ENCODE measurements around the gene ELMO3. TPM values are rescaled to one million over a fixed set of nuclear protein-coding genes. Genes with fewer than 3 reads are reported as not detected.

The ELMO3 gene
- total RNA-seq, 2 experiments from 2014 or later: 6.2 to 9.8 TPM

- peak overlapping the region; percentile 48 for H3K27ac Mint-ChIP-seq
- CTCF ChIA-PET: interaction anchor here (1.1 to 1.9 kb wide), 2 partner anchors 14 to 71 kb away, joined by 3 to 5 read pairs; partner anchors contain the start of genes NOL3 and TMEM208
- H3K27me3 Mint-ChIP-seq: no peaks in the 10 kb centered on the region
- ATAC-seq: no peak
- H3K4me1 Mint-ChIP-seq: peaks cover 40% of the 10 kb centered on the region
- DNase-seq: no peak
- no peak overlapping the region for H3K4me3 Mint-ChIP-seq
- H3K36me3 Mint-ChIP-seq: peaks cover 17% of the 10 kb centered on the region
- H3K9me3 Mint-ChIP-seq (ENCODE audit: low read depth): no peaks in the 10 kb centered on the region
These were observed 42.3 kb downstream of the ELMO3 start for GRCh38 chr16:67241008-67241900.

GRCh38 chr16:67242138-67242730, 43.3 kb downstream of the ELMO3 start:
- Mint-ChIP-seq H3K36me3 (peaks cover 11% of the 10 kb centered on the region), H3K27me3 (no peaks in the 10 kb centered on the region), H3K4me3 (no peak overlapping the region), H3K27ac (peak overlapping the region; percentile 66), H3K9me3 (ENCODE audit: low read depth) (no peaks in the 10 kb centered on the region), H3K4me1 (peaks cover 39% of the 10 kb centered on the region)
- no peak for ATAC-seq
- DNase-seq: no peak
- CTCF ChIA-PET: interaction anchor here (0.5 to 1.9 kb wide), 5 partner anchors 11 to 72 kb away, joined by 3 to 5 read pairs (median 3); partner anchors contain the start of genes NOL3 and TMEM208

GRCh38 chr16:67243481-67243880, 44.5 kb downstream of the ELMO3 start:
- CTCF ChIA-PET: interaction anchor here (1.1 to 5.5 kb wide), 8 partner anchors 16 to 156 kb away, joined by 3 to 41 read pairs (median 6); partner anchors contain the start of genes E2F4, KCTD19, LRRC36 and PLEKHG4
- H3K4me1 Mint-ChIP-seq: peaks cover 44% of the 10 kb centered on the region
- H3K9me3 Mint-ChIP-seq (ENCODE audit: low read depth): no peaks in the 10 kb centered on the region
- H3K36me3 Mint-ChIP-seq: no peaks in the 10 kb centered on the region
- no peak overlapping the region for H3K4me3 Mint-ChIP-seq
- no peak for ATAC-seq
- peak overlapping the region; percentile 93 for H3K27ac Mint-ChIP-seq
- no peak for DNase-seq
- H3K27me3 Mint-ChIP-seq: no peaks in the 10 kb centered on the region

- Mint-ChIP-seq H3K4me1 (peaks cover 49% of the 10 kb centered on the region), H3K36me3 (no peaks in the 10 kb centered on the region), H3K9me3 (ENCODE audit: low read depth) (no peaks in the 10 kb centered on the region), H3K27me3 (peaks cover 4% of the 10 kb centered on the region), H3K4me3 (peak overlapping the region; percentile 87), H3K27ac (peak overlapping the region; percentile 93)
- peak; percentile 94 for DNase-seq
- CTCF ChIA-PET: interaction anchor here (0.7 to 5.5 kb wide), 18 partner anchors 12 to 286 kb away, joined by 3 to 41 read pairs (median 4); partner anchors contain the start of genes E2F4, ELMO3, KCTD19 and LRRC36
- ATAC-seq: peak; percentile 69
These were observed 45.7 kb downstream of the ELMO3 start for GRCh38 chr16:67244387-67245185.

- Mint-ChIP-seq H3K4me3 (peak overlapping the region; percentile 87), H3K27ac (peak overlapping the region; percentile 93), H3K36me3 (no peaks in the 10 kb centered on the region), H3K4me1 (peaks cover 55% of the 10 kb centered on the region), H3K9me3 (ENCODE audit: low read depth) (no peaks in the 10 kb centered on the region), H3K27me3 (peaks cover 10% of the 10 kb centered on the region)
- CTCF ChIA-PET: interaction anchor here (1.0 to 5.5 kb wide), 10 partner anchors 18 to 276 kb away, joined by 3 to 41 read pairs (median 5); partner anchors contain the start of genes E2F4, ELMO3, PLEKHG4 and TMEM208
- ATAC-seq: no peak
- no peak for DNase-seq
These were observed 46.3 kb downstream of the ELMO3 start for GRCh38 chr16:67245186-67245585.

GRCh38 chr16:67245674-67246080, 46.7 kb downstream of the ELMO3 start:
- Mint-ChIP-seq H3K9me3 (ENCODE audit: low read depth) (no peaks in the 10 kb centered on the region), H3K4me1 (peaks cover 55% of the 10 kb centered on the region), H3K4me3 (peak overlapping the region; percentile 87), H3K27me3 (peaks cover 12% of the 10 kb centered on the region), H3K27ac (peak overlapping the region; percentile 93), H3K36me3 (no peaks in the 10 kb centered on the region)
- CTCF ChIA-PET: interaction anchor here (0.8 to 5.5 kb wide), 13 partner anchors 13 to 228 kb away, joined by 3 to 41 read pairs (median 4); partner anchors contain the start of genes E2F4, ELMO3, MATCAP1 and TMEM208
- ATAC-seq: no peak
- DNase-seq: no peak

- Mint-ChIP-seq H3K27ac (peak overlapping the region; percentile 93), H3K27me3 (peaks cover 12% of the 10 kb centered on the region), H3K4me3 (peak overlapping the region; percentile 87), H3K4me1 (peaks cover 54% of the 10 kb centered on the region), H3K9me3 (ENCODE audit: low read depth) (no peaks in the 10 kb centered on the region), H3K36me3 (no peaks in the 10 kb centered on the region)
- peak; percentile 81 for DNase-seq
- ATAC-seq: peak; percentile 11
- CTCF ChIA-PET: interaction anchor here (0.8 to 5.8 kb wide), 14 partner anchors 14 to 228 kb away, joined by 3 to 41 read pairs (median 4); partner anchors contain the start of genes E2F4, ELMO3, MATCAP1 and TMEM208
These were observed 47.3 kb downstream of the ELMO3 start for GRCh38 chr16:67246081-67246755.

- peak; percentile 1 for ATAC-seq
- Mint-ChIP-seq H3K36me3 (no peaks in the 10 kb centered on the region), H3K9me3 (ENCODE audit: low read depth) (no peaks in the 10 kb centered on the region), H3K4me3 (peak overlapping the region; percentile 87), H3K27me3 (peaks cover 12% of the 10 kb centered on the region), H3K27ac (peak overlapping the region; percentile 93), H3K4me1 (peaks cover 49% of the 10 kb centered on the region)
- CTCF ChIA-PET: interaction anchor here (0.6 to 5.8 kb wide), 16 partner anchors 14 to 506 kb away, joined by 3 to 41 read pairs (median 4); partner anchors contain the start of genes E2F4, ELMO3, MATCAP1 and TMEM208
- peak; percentile 72 for DNase-seq
These were observed 47.8 kb downstream of the ELMO3 start for GRCh38 chr16:67246756-67247191.

- peak within 1 kb of the TSS; percentile 87 for H3K4me3 Mint-ChIP-seq
- H3K27me3 Mint-ChIP-seq: peaks cover 12% of the 10 kb centered on the region
- peaks cover 45% of the 10 kb centered on the region for H3K4me1 Mint-ChIP-seq
- DNase-seq (peak; percentile 99), ATAC-seq (peak; percentile 74)
- H3K9me3 Mint-ChIP-seq (ENCODE audit: low read depth): no peaks in the 10 kb centered on the region
- H3K36me3 Mint-ChIP-seq: no peaks in the 10 kb centered on the region
- CTCF ChIA-PET: interaction anchor here (0.6 to 5.8 kb wide), 19 partner anchors 13 to 505 kb away, joined by 3 to 41 read pairs (median 5); partner anchors contain the start of genes E2F4, ELMO3, FBXL8 and TMEM208
- peak within 1 kb of the TSS; percentile 93 for H3K27ac Mint-ChIP-seq
These were observed 48.5 kb downstream of the ELMO3 start, which contains the start of gene FHOD1 for GRCh38 chr16:67247192-67248072. Gene FHOD1, minus strand, starts transcription at chr16:67247481. Its CDS starts 71 bp downstream, at chr16:67247410.

- peak overlapping the region; percentile 93 for H3K27ac Mint-ChIP-seq
- peak overlapping the region; percentile 87 for H3K4me3 Mint-ChIP-seq
- H3K36me3 Mint-ChIP-seq: no peaks in the 10 kb centered on the region
- CTCF ChIA-PET: interaction anchor here (0.7 to 5.8 kb wide), 16 partner anchors 13 to 230 kb away, joined by 3 to 41 read pairs (median 4); partner anchors contain the start of genes E2F4, ELMO3, FBXL8 and TMEM208
- DNase-seq (no peak), ATAC-seq (no peak)
- H3K9me3 Mint-ChIP-seq (ENCODE audit: low read depth): no peaks in the 10 kb centered on the region
- peaks cover 43% of the 10 kb centered on the region for H3K4me1 Mint-ChIP-seq
- peaks cover 12% of the 10 kb centered on the region for H3K27me3 Mint-ChIP-seq
These were observed 49.1 kb downstream of the ELMO3 start for GRCh38 chr16:67248073-67248400.

Data from activated CD8-positive, alpha-beta memory T cell treated with anti-CD3 and anti-CD28 coated beads, Interleukin-2, amount 10 ng/mL, durations not matched to agents 7 days and 5 days (primary cell).